ENCODE data around the gene KCND3.

DNA sequence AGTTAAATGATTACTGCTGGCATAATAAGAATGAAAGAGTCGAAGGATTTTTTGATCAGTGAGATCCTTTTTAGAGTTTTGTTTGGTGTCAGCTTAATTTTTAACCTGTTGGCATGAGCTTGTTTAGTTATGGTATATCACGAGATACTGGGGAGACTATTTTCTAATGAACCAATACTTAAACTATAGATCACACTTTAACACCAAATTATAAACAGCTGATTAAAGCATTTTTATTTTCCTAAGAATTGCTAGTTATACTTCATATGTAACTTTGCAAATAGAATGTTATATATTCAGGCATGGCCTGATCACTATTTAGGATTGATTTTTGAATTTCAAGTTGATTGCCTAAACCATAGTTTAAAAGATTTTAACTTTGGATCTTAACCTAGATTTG lies 227.8 kb downstream of the KCND3 start:
- TF ChIP-seq POLR2A (IDR thresholded peaks at IDR 0.05), result no peak
- TF ChIP-seq, protein P1, sequence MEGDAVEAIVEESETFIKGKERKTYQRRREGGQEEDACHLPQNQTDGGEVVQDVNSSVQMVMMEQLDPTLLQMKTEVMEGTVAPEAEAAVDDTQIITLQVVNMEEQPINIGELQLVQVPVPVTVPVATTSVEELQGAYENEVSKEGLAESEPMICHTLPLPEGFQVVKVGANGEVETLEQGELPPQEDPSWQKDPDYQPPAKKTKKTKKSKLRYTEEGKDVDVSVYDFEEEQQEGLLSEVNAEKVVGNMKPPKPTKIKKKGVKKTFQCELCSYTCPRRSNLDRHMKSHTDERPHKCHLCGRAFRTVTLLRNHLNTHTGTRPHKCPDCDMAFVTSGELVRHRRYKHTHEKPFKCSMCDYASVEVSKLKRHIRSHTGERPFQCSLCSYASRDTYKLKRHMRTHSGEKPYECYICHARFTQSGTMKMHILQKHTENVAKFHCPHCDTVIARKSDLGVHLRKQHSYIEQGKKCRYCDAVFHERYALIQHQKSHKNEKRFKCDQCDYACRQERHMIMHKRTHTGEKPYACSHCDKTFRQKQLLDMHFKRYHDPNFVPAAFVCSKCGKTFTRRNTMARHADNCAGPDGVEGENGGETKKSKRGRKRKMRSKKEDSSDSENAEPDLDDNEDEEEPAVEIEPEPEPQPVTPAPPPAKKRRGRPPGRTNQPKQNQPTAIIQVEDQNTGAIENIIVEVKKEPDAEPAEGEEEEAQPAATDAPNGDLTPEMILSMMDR (IDR thresholded peaks at IDR 0.05), result no peak

Measured in lower leg skin (tissue), 3 donors.